H9 (cell line): ENCODE results near the gene SPRYD3. TPM values are rescaled to one million over a fixed set of nuclear protein-coding genes. Genes with fewer than 3 reads are reported as not detected.

ENCODE experiments used
- DNase-seq: peaks from one replicate; pipeline ENCODE4 v3.0.0-alpha.2; 2017
- H2AFZ ChIP-seq: one replicate; pipeline ENCODE4 v1.6.1; 2013; ENCODE audit warnings: mild to moderate bottlenecking, low read length, control low read depth, moderate library complexity
- H2AK5ac ChIP-seq: 2 replicates; pipeline ENCODE4 v1.6.1; 2013; ENCODE audit warnings: low read length, control low read depth, mixed read lengths; ENCODE audit not compliant: insufficient read length
- H2BK120ac ChIP-seq: one replicate; pipeline ENCODE4 v1.6.1; 2013; ENCODE audit warnings: low read depth, mild to moderate bottlenecking, low read length, control low read depth, inconsistent platforms; ENCODE audit not compliant: poor library complexity, severe bottlenecking
- H2BK12ac ChIP-seq: 2 replicates; pipeline ENCODE4 v1.6.1; 2013; ENCODE audit warnings: low read length, control low read depth, mixed read lengths, low read depth; ENCODE audit not compliant: insufficient read length
- H2BK15ac ChIP-seq: 2 replicates; pipeline ENCODE4 v1.6.1; 2013; ENCODE audit warnings: low read depth, low read length, control low read depth
- H2BK20ac ChIP-seq: one replicate; pipeline ENCODE4 v1.6.1; 2013; ENCODE audit warnings: low read depth, mild to moderate bottlenecking, low read length, control low read depth, inconsistent platforms; ENCODE audit not compliant: poor library complexity, severe bottlenecking
- H2BK5ac ChIP-seq: 2 replicates; pipeline ENCODE4 v1.6.1; 2013; ENCODE audit warnings: low read length, control low read depth, mixed read lengths; ENCODE audit not compliant: insufficient read length
- H3K14ac ChIP-seq: 2 replicates; pipeline ENCODE4 v1.6.1; 2013; ENCODE audit warnings: low read length, control low read depth; ENCODE audit not compliant: insufficient read depth
- H3K18ac ChIP-seq: 2 replicates; pipeline ENCODE4 v1.6.1; 2013; ENCODE audit warnings: low read depth, mild to moderate bottlenecking, mixed read lengths, low read length, control low read depth; ENCODE audit not compliant: insufficient read length
- H3K23ac ChIP-seq: 2 replicates; pipeline ENCODE4 v1.6.1; 2013; ENCODE audit warnings: low read length, control low read depth, mixed read lengths, low read depth; ENCODE audit not compliant: insufficient read length
- H3K23me2 ChIP-seq: 2 replicates; pipeline ENCODE4 v1.6.1; 2013; ENCODE audit warnings: low read depth, mild to moderate bottlenecking, mixed read lengths, low read length, control low read depth; ENCODE audit not compliant: insufficient read length, poor library complexity, severe bottlenecking
- H3K27ac ChIP-seq: 2 replicates; pipeline ENCODE4 v1.5.1; 2013; ENCODE audit warnings: low read length, control low read depth, mixed read lengths, low read depth; ENCODE audit not compliant: insufficient read length
- H3K27me3 ChIP-seq: 2 replicates; pipeline ENCODE4 v1.6.1; 2013; ENCODE audit warnings: low read length, control low read depth, inconsistent platforms; ENCODE audit not compliant: insufficient read depth
- H3K4ac ChIP-seq: 2 replicates; pipeline ENCODE4 v1.6.1; 2013; ENCODE audit warnings: low read depth, mild to moderate bottlenecking, control low read depth, inconsistent platforms, low read length, moderate library complexity
- H3K4me1 ChIP-seq: 2 replicates; pipeline ENCODE4 v1.6.1; 2013; ENCODE audit warnings: low read length, control low read depth, inconsistent platforms; ENCODE audit not compliant: insufficient read depth
- H3K4me2 ChIP-seq: 2 replicates; pipeline ENCODE4 v1.6.1; 2013; ENCODE audit warnings: low read length, control low read depth, mixed read lengths; ENCODE audit not compliant: insufficient read length, insufficient read depth
- H3K56ac ChIP-seq: 2 replicates; pipeline ENCODE4 v1.6.1; 2013; ENCODE audit warnings: low read depth, mild to moderate bottlenecking, mixed read lengths, low read length, control low read depth; ENCODE audit not compliant: insufficient read length
- H3K79me1 ChIP-seq: 2 replicates; pipeline ENCODE4 v1.6.1; 2013; ENCODE audit warnings: low read depth, mild to moderate bottlenecking, moderate library complexity, low read length, control low read depth, inconsistent platforms; ENCODE audit not compliant: insufficient read depth, poor library complexity, severe bottlenecking
- H3K79me2 ChIP-seq: 2 replicates; pipeline ENCODE4 v1.6.1; 2013; ENCODE audit warnings: low read length, control low read depth, inconsistent platforms; ENCODE audit not compliant: insufficient read depth
- H3K9ac ChIP-seq: 2 replicates; pipeline ENCODE4 v1.6.1; 2013; ENCODE audit warnings: low read length, control low read depth, mixed read lengths; ENCODE audit not compliant: insufficient read length; ENCODE audit errors: extremely low read depth
- H3K9me3 ChIP-seq: one replicate; pipeline ENCODE4 v1.6.1; 2013; ENCODE audit warnings: low read depth, low read length, inconsistent platforms; ENCODE audit not compliant: control insufficient read depth
- H3T11ph ChIP-seq: one replicate; pipeline ENCODE4 v1.6.1; 2013; ENCODE audit warnings: mild to moderate bottlenecking, low read length, control low read depth, inconsistent platforms
- H4K20me1 ChIP-seq: one replicate; pipeline ENCODE4 v1.6.1; 2013; ENCODE audit not compliant: control insufficient read depth, insufficient read length, insufficient read depth
- H4K5ac ChIP-seq: 2 replicates; pipeline ENCODE4 v1.6.1; 2013; ENCODE audit warnings: low read depth, mild to moderate bottlenecking, mixed read lengths, low read length, control low read depth; ENCODE audit not compliant: insufficient read length
- H4K8ac ChIP-seq: replicated peaks from 2 replicates; pipeline ENCODE4 v1.6.1; 2013; ENCODE audit warnings: low read length, control low read depth, mixed read lengths, low read depth; ENCODE audit not compliant: insufficient read length
- H4K91ac ChIP-seq: 2 replicates; pipeline ENCODE4 v1.6.1; 2013; ENCODE audit warnings: low read depth, mild to moderate bottlenecking, moderate library complexity, mixed read lengths, low read length, control low read depth; ENCODE audit not compliant: insufficient read length
- H3K27ac Mint-ChIP-seq, 3 experiments: 2 replicates in 2 of 3; 3 replicates in 1 of 3; pipeline ENCODE4 v1.8.0; 2020 to 2021; ENCODE audit warnings: mixed read lengths in 3 of 3, mild to moderate bottlenecking in 1 of 3, moderate library complexity in 1 of 3
- H3K27me3 Mint-ChIP-seq: 2 replicates; pipeline ENCODE4 v1.8.0; 2021; ENCODE audit warnings: low read depth, mild to moderate bottlenecking, moderate library complexity, mixed read lengths
- H3K36me3 Mint-ChIP-seq, 3 experiments: 2 replicates in 2 of 3; 3 replicates in 1 of 3; pipeline ENCODE4 v1.8.0; 2020 to 2021; ENCODE audit warnings: low read depth in 3 of 3, mixed read lengths in 3 of 3; ENCODE audit not compliant: insufficient read depth in 1 of 3
- H3K4me1 Mint-ChIP-seq, 2 experiments: 2 replicates each; pipeline ENCODE4 v1.8.0; 2020; ENCODE audit warnings: mixed read lengths in 2 of 2
- H3K4me3 Mint-ChIP-seq, 2 experiments: 2 replicates in 1 of 2; 3 replicates in 1 of 2; pipeline ENCODE4 v1.8.0; 2020 to 2021; ENCODE audit warnings: mild to moderate bottlenecking in 2 of 2, mixed read lengths in 2 of 2, moderate library complexity in 1 of 2
- H3K9me3 Mint-ChIP-seq, 2 experiments: 2 replicates in 1 of 2; 3 replicates in 1 of 2; pipeline ENCODE4 v1.8.0; 2020; ENCODE audit warnings: mild to moderate bottlenecking in 2 of 2, mixed read lengths in 2 of 2, moderate library complexity in 1 of 2
- WGBS: extraction: QIAGEN DNeasy Blood & Tissue Kit; methylation state at CpG from one replicate; pipeline ENCODE4 v1.1.7; 2013; ENCODE audit warnings: missing lambda C conversion rate, low lambda C conversion rate, mixed read lengths; ENCODE audit not compliant: insufficient read length; ENCODE audit errors: extremely low coverage; 5-methylcytosine and 5-hydroxymethylcytosine counted together
- total RNA-seq: library from RNA; stranded (reverse); gene quantifications from 2 replicates; pipeline ENCODE4 v1.2.1, GENCODE V29; 2021
- TF ChIP-seq, protein P1 (sequence below): fragments of 200-600 bp; sonication (generic); conservative IDR thresholded peaks from 3 replicates; pipeline ENCODE4 v1.8.0; 2021; ENCODE audit warnings: antibody characterized with exemption, mild to moderate bottlenecking

The SPRYD3 gene
- total RNA-seq, 1 experiment from 2014 or later = 6.5 TPM

DNA sequence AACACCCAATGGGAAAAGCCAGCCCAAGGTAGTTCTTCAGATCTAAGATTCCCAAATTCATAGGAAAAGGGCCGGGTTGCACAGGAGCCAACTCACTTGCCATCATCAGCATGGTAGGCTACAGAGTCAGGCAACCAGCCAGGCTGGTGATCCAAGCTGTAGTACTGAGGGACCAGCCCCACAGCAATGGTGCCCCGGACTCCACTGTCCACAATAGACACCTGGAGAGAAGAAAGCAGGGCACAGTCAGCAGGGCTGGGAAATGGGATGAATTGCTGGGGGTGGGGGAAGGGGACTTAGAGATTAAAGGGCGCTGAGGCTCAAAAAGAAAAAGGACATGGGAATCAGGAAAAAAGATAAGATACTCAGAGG is 4.2 kb downstream of the SPRYD3 start:
- Histone ChIP-seq H2AK5ac (no peak overlapping the region), H3K23me2 (no peaks in the 10 kb centered on the region), H3K18ac (no peak overlapping the region), H2BK120ac (no peak overlapping the region), H2BK20ac (no peak overlapping the region), H3K79me1 (no peaks in the 10 kb centered on the region), H3K9me3 (no peaks in the 10 kb centered on the region), H2AFZ (no peak overlapping the region), H3K23ac (no peak overlapping the region), H2BK5ac (no peak overlapping the region), H4K91ac (no peak overlapping the region), H3K27ac (no peak overlapping the region), H3T11ph (no peak overlapping the region), H3K4me2 (no peak overlapping the region), H2BK15ac (no peak overlapping the region), H2BK12ac (no peak overlapping the region), H4K20me1 (no peaks in the 10 kb centered on the region), H3K9ac (no peak overlapping the region), H3K4me1 (peaks cover 2% of the 10 kb centered on the region; the same call in 1 of the 2 replicates), H3K27me3 (no peaks in the 10 kb centered on the region), H3K56ac (no peak overlapping the region), H3K4ac (no peak overlapping the region), H3K79me2 (no peaks in the 10 kb centered on the region), H3K14ac (no peak overlapping the region), H4K5ac (no peak overlapping the region), H4K8ac (no peak overlapping the region)
- H3K4me3 Mint-ChIP-seq = no peak overlapping the region
- no CpG with 5 or more reads among the region's 3 CpGs for WGBS
- TF ChIP-seq, protein P1, sequence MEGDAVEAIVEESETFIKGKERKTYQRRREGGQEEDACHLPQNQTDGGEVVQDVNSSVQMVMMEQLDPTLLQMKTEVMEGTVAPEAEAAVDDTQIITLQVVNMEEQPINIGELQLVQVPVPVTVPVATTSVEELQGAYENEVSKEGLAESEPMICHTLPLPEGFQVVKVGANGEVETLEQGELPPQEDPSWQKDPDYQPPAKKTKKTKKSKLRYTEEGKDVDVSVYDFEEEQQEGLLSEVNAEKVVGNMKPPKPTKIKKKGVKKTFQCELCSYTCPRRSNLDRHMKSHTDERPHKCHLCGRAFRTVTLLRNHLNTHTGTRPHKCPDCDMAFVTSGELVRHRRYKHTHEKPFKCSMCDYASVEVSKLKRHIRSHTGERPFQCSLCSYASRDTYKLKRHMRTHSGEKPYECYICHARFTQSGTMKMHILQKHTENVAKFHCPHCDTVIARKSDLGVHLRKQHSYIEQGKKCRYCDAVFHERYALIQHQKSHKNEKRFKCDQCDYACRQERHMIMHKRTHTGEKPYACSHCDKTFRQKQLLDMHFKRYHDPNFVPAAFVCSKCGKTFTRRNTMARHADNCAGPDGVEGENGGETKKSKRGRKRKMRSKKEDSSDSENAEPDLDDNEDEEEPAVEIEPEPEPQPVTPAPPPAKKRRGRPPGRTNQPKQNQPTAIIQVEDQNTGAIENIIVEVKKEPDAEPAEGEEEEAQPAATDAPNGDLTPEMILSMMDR = no peak
- H3K4me1 Mint-ChIP-seq = peaks cover 31 to 35% of the 10 kb centered on the region in 2 experiments
- no peak overlapping the region for H3K27ac Mint-ChIP-seq
- peaks cover 12 to 40% (median 29%) of the 10 kb centered on the region in 3 experiments for H3K36me3 Mint-ChIP-seq
- peaks cover 2% of the 10 kb centered on the region for H3K27me3 Mint-ChIP-seq
- no peak for DNase-seq
- no peaks in the 10 kb centered on the region for H3K9me3 Mint-ChIP-seq
